Panc1 (cell line): ENCODE results near the gene GLIS1. TPM values are rescaled to one million over a fixed set of nuclear protein-coding genes. Genes with fewer than 3 reads are reported as not detected.

Experiments
- ATAC-seq: fragments of 200-7000 bp; cut with Tn5 transposase; 2 replicates; pipeline ENCODE4 v1.9.1; 2020; ENCODE audit warnings: mild to moderate bottlenecking, moderate library complexity
- BruUV-seq: library from RNA; stranded (reverse); fragments of 400-500 nt; replicated peaks from 2 replicates; lab custom pipeline; 2021; lab: Mats Ljungman, UMichigan
- CTCF ChIA-PET: fragments of 300-600 bp; sonication (Branson Sonifier 250); formaldehyde crosslinking; loops from one replicate; lab custom pipeline; 2022; ENCODE audit warnings: antibody characterized with exemption; lab: Charles Lee
- POLR2A ChIA-PET: fragments of 300-600 bp; sonication (Branson Sonifier 250); formaldehyde crosslinking; loops from one replicate; lab custom pipeline; 2022; ENCODE audit warnings: antibody characterized with exemption; lab: Charles Lee
- DNase-seq: peaks from one replicate; pipeline ENCODE4 v3.0.0-alpha.2; 2010; ENCODE audit warnings: low read depth, low spot score
- H3K27ac ChIP-seq: 2 replicates; pipeline ENCODE4 v1.5.1; 2011; ENCODE audit warnings: mild to moderate bottlenecking, low read length, inconsistent platforms
- H3K27me3 ChIP-seq: fragments of 200-500 bp; sonication (Bioruptor generic); 2 replicates; pipeline ENCODE4 v1.6.0; 2014; ENCODE audit warnings: low read length, inconsistent platforms; ENCODE audit not compliant: control insufficient read depth, insufficient read depth
- H3K36me3 ChIP-seq: fragments of 200-500 bp; sonication (Bioruptor generic); 2 replicates; pipeline ENCODE4 v1.5.1; 2014; ENCODE audit warnings: inconsistent platforms, mild to moderate bottlenecking, low read length, moderate library complexity; ENCODE audit not compliant: control insufficient read depth, insufficient read depth
- H3K4me1 ChIP-seq: 2 replicates; pipeline ENCODE4 v1.5.1; 2011; ENCODE audit warnings: inconsistent platforms, mild to moderate bottlenecking, low read length, moderate library complexity; ENCODE audit not compliant: control insufficient read depth, insufficient read depth
- H3K4me3 ChIP-seq, 2 experiments: 2 replicates each; pipeline ENCODE4 v1.5.1; 2011 to 2012; ENCODE audit warnings: low read depth in 2 of 2, low read length in 2 of 2, mild to moderate bottlenecking in 2 of 2, inconsistent platforms in 1 of 2, moderate library complexity in 1 of 2
- H3K9me3 ChIP-seq: fragments of 200-500 bp; sonication (Bioruptor generic); 2 replicates; pipeline ENCODE4 v1.5.1; 2014; ENCODE audit warnings: low read depth, mild to moderate bottlenecking, inconsistent platforms, low read length, moderate library complexity; ENCODE audit not compliant: control insufficient read depth, insufficient read depth
- CTCF ChIP-seq: fragments of 450-650 bp; IDR thresholded peaks from 2 replicates; pipeline ENCODE4 v1.5.1; 2017; ENCODE audit warnings: mild to moderate bottlenecking
- POLR2AphosphoS5 ChIP-seq: IDR thresholded peaks from 2 replicates; pipeline ENCODE4 v1.6.1; 2012; ENCODE audit warnings: mild to moderate bottlenecking, low read depth, low read length, moderate library complexity
- REST ChIP-seq, 2 experiments: IDR thresholded peaks; 2 replicates each; pipeline ENCODE4 v1.6.1; 2011 to 2012; ENCODE audit warnings: low read depth in 2 of 2, control low read depth in 1 of 2, low read length in 1 of 2, mild to moderate bottlenecking in 1 of 2, moderate library complexity in 1 of 2; ENCODE audit not compliant: insufficient read depth in 1 of 2
- SIN3A ChIP-seq: IDR thresholded peaks from 2 replicates; pipeline ENCODE4 v1.6.1; 2012; ENCODE audit warnings: low read depth, mild to moderate bottlenecking, low read length, moderate library complexity, borderline replicate concordance; ENCODE audit not compliant: insufficient read depth
- TCF7L2 ChIP-seq: IDR thresholded peaks from 2 replicates; pipeline ENCODE4 v1.6.1; 2011; ENCODE audit warnings: mild to moderate bottlenecking, low read depth, low read length, inconsistent platforms
- in situ Hi-C: cut with HindIII; loops from 2 replicates; pipeline ENCODE4 v1.10.0; 2016; ENCODE audit warnings: low sequenced_read_pairs, low pct_unique_long_range_greater_than_20kb
- intact Hi-C: fragments of 100-400 bp; cut with micrococcal nuclease; formaldehyde crosslinking; loops from one replicate; pipeline ENCODE4 v1.10.0; 2022; ENCODE audit not compliant: unreplicated experiment
- total RNA-seq: library from RNA; stranded (reverse); gene quantifications from one replicate; pipeline ENCODE4 v1.2.1, GENCODE V29; 2021; ENCODE audit not compliant: unreplicated experiment

The GLIS1 gene
- total RNA-seq, 1 experiment from 2014 or later, result 0.28 TPM

- intact Hi-C loops (no loop called here), in situ Hi-C loops (no loop called here)
- POLR2A ChIA-PET, result no interaction called here
- peaks cover 11% of the 10 kb centered on the region for H3K27me3 ChIP-seq
- ATAC-seq (no peak), DNase-seq (no peak)
- no peaks in the 10 kb centered on the region for H3K36me3 ChIP-seq
- no peak overlapping the region for H3K4me3 ChIP-seq
- H3K9me3 ChIP-seq, result no peaks in the 10 kb centered on the region
- no peaks in the 10 kb centered on the region for H3K4me1 ChIP-seq
- no peak overlapping the region for H3K27ac ChIP-seq
- TF ChIP-seq CTCF, result no peak
- TF ChIP-seq REST (IDR thresholded peaks at IDR 0.05; ENCODE audit: insufficient read depth in 1 of 2, low read depth in 2 of 2, low read length in 1 of 2), result no peak
- no peak for TF ChIP-seq TCF7L2
- TF ChIP-seq SIN3A, result no peak
- no peak for TF ChIP-seq POLR2AphosphoS5
- no TSS peak for BruUV-seq
- CTCF ChIA-PET, result no interaction called here
Measured at GRCh38 chr1:53559854-53560580, 178.9 kb downstream of the GLIS1 start.

- Histone ChIP-seq H3K9me3 (no peaks in the 10 kb centered on the region), H3K27ac (no peak overlapping the region), H3K4me3 (no peak overlapping the region), H3K36me3 (no peaks in the 10 kb centered on the region), H3K4me1 (no peaks in the 10 kb centered on the region), H3K27me3 (peaks cover 8% of the 10 kb centered on the region)
- in situ Hi-C loops (no loop called here), intact Hi-C loops (no loop called here)
- ChIA-PET POLR2A (no interaction called here), CTCF (no interaction called here)
- no peak for ATAC-seq
- DNase-seq, result no peak
- no peak for TF ChIP-seq SIN3A
- no peak for TF ChIP-seq POLR2AphosphoS5
- no peak for TF ChIP-seq TCF7L2
- no peak for TF ChIP-seq CTCF
- TF ChIP-seq REST (IDR thresholded peaks at IDR 0.05; ENCODE audit: insufficient read depth in 1 of 2, low read depth in 2 of 2, low read length in 1 of 2), result no peak
- no TSS peak for BruUV-seq
Measured at GRCh38 chr1:53559391-53559815, 179.6 kb downstream of the GLIS1 start.
